Stimulated activated naive CD8-positive, alpha-beta T cell treated with anti-CD3 and anti-CD28 coated beads, Interleukin-15, amount 100 ng/mL, for 72 hours (primary cell): ENCODE measurements around the gene DHRS4L2.
A peak's percentile ranks its signal among the peaks of the same experiment; 100 is the strongest.
"Not testable (repeated sequence)": the region's sequence is repeated elsewhere in the genome, so short reads cannot be mapped to it uniquely, and the experiment has no call there.

Source experiments
- ATAC-seq: fragments of 150-1000 bp; cut with Tn5 transposase; 2 replicates; pipeline ENCODE4 v1.10.0; 2021; ENCODE audit warnings: mild to moderate bottlenecking, moderate library complexity
- DNase-seq, 2 donors: peaks; one replicate each; pipeline ENCODE4 v3.0.0; 2021 to 2022
- H3K27ac Mint-ChIP-seq, 2 donors: one replicate each; pipeline ENCODE4 v1.8.0; 2022; ENCODE audit warnings: mild to moderate bottlenecking in 2 of 2, mixed read lengths in 2 of 2, moderate library complexity in 2 of 2
- H3K27me3 Mint-ChIP-seq: one replicate; pipeline ENCODE4 v1.8.0; 2022; ENCODE audit warnings: mixed read lengths
- H3K4me1 Mint-ChIP-seq: one replicate; pipeline ENCODE4 v1.8.0; 2022; ENCODE audit warnings: mild to moderate bottlenecking, mixed read lengths
- H3K4me3 Mint-ChIP-seq, 2 donors: one replicate each; pipeline ENCODE4 v1.8.0; 2022; ENCODE audit warnings: mild to moderate bottlenecking in 2 of 2, mixed read lengths in 2 of 2, moderate library complexity in 1 of 2
- H3K9me3 Mint-ChIP-seq, 2 donors: one replicate each; pipeline ENCODE4 v1.8.0; 2022; ENCODE audit warnings: mixed read lengths in 2 of 2

The DHRS4L2 gene

DNA sequence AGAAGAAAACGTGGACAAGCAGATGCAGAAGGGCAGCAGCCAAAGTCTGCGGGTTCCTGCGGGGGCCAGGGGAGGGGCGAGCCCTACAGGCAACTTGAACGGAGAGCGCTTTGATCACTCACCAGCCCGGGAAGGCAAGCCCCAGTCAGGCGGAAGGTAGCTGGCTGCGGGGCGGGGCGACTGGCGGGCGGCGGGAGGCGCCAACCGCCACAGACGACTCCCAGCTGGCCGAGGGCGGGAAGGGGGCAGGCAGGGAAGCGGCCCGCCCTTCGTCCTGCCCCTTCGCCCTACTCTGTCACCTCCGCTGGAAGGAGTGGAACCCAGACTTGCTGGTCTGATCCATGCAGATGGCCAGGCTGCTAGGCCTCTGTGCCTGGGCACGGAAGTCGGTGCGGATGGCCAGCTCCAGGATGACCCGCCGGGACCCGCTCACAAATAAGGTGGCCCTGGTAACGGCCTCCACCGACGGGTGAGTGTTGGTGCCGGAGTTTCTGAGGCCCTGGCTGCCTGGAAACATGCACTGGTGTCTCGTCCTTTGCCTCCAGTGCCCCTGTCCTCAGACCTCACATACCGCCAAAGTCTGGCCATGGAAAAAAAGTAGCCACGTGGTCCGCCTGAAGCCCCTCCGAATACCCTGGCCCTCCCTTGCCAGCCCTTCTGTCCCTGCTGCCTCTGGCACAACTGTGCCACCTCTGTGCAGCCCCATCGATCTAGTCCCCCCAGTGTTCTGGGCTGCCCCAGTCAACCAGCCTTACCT, at the start of gene DHRS4L2:
Gene DHRS4L2 (plus strand): TSS at position 323 of the 757 bp plus-strand sequence. CDS start 19 bp downstream, at position 342.
- Mint-ChIP-seq H3K4me3 (peak within 1 kb of the TSS; percentile 83 to 92), H3K4me1 (peaks cover 45% of the 10 kb centered on the region), H3K27ac (peak within 1 kb of the TSS; percentile 92 to 96)
- not testable (repeated sequence) for H3K27me3 Mint-ChIP-seq, H3K9me3 Mint-ChIP-seq
- DNase-seq (peak; percentile 65 to 74), ATAC-seq (peak; percentile 95)

DNA sequence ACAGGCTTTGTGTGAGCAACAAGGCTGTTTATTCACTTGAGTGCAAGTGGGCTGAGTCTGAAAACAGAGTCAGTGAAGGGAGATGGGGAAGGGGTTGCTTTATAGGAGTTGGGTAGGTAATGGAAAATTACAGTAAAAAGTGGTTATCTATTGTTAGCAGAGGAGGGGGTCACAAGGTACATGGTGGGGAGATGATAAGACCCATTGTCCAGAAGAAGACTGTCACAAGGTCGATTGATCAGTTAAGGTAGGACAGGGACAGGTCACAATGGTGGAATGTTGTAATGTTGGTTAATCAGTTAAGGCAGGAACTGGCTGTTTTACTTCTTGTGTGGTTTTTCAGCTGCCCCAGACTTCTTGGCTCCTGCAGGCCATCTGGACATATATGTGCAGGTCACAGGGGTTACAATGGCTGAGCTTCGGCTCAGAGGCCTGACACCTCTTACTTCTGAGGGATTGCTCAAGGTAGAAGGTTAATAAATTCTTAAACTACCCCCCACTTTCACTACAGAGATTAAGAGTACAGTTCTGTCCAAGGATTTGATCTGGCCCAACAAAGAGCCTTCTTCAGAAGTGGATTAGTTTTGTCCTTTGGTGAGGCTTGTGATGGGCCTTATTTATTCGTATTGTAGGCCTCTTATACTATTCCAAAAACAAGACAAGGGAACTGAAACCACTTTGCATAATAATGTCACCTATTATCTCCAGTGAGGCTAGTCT, 49.0 kb upstream of the DHRS4L2 start:
- ATAC-seq, result no peak
- Mint-ChIP-seq H3K27me3 (no peaks in the 10 kb centered on the region), H3K4me3 (no peak overlapping the region), H3K9me3 (no peaks in the 10 kb centered on the region), H3K4me1 (peaks cover 9% of the 10 kb centered on the region), H3K27ac (no peak overlapping the region)
- DNase-seq, result no peak

DNA sequence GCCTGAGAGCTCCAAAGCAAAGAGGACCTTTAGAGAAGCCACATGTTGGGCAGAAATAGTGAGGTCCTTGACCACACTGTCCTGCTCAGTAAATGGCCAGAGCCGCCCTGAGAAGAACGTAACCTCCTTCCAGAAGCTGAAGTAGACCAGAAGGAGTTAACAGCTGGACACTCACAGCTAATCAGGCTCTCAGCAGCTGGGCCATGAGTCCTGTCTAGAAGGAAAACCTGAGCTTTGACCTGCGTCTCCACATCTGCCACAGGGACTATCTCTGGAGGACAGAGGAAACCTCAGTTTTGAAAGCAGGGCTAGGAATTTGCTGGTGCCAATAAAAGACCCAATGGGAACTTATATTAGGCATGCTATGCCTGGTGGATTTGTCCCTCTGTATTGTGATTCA, 47.5 kb upstream of the DHRS4L2 start:
- Mint-ChIP-seq H3K4me1 (peaks cover 18% of the 10 kb centered on the region), H3K9me3 (no peaks in the 10 kb centered on the region), H3K27ac (no peak overlapping the region), H3K4me3 (no peak overlapping the region), H3K27me3 (no peaks in the 10 kb centered on the region)
- DNase-seq (no peak), ATAC-seq (no peak)

DNA sequence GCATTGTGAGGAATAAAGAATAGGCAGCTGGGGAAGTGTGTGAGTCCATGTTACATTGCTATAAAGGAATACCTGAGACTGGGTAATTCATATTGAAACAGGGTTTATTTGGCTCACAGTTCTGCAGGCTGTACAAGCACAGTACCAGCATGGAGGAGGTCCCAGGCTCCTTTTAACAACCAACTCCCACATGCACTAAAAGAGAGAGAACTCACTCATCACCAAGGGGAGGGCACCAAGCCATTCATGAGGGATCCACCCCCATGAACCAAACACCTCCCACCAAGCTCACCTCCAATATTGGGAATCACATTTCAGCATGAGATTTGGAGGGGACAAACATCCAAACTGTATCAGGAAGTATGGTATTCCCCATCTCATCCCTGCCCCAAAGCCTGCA, 47.1 kb upstream of the DHRS4L2 start:
- H3K9me3 Mint-ChIP-seq, result no peaks in the 10 kb centered on the region
- H3K4me1 Mint-ChIP-seq, result peaks cover 22% of the 10 kb centered on the region
- H3K27me3 Mint-ChIP-seq, result no peaks in the 10 kb centered on the region
- H3K27ac Mint-ChIP-seq, result no peak overlapping the region
- DNase-seq (no peak), ATAC-seq (no peak)
- no peak overlapping the region for H3K4me3 Mint-ChIP-seq

DNA sequence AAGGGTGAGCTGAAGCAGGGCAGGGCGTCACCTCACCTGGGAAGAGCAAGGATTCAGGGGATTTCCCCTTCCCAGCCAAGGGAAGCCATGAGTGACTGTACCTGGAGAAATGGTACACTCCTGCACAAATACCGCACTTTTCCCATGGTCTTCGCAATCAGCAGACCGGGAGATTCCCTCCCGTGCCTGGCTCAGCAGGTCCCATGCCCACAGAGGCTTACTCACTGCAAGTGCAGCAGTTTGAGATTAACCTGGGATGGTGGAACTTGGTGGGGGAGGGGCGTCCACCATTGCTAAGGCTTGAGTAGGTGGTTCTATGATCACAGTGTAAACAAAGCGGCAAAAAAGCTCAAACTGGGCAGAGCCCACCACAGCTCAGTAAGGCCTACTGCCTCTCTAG, 46.1 kb upstream of the DHRS4L2 start:
- Mint-ChIP-seq H3K27me3 (no peaks in the 10 kb centered on the region), H3K9me3 (no peaks in the 10 kb centered on the region)
- no peak for DNase-seq

DNA sequence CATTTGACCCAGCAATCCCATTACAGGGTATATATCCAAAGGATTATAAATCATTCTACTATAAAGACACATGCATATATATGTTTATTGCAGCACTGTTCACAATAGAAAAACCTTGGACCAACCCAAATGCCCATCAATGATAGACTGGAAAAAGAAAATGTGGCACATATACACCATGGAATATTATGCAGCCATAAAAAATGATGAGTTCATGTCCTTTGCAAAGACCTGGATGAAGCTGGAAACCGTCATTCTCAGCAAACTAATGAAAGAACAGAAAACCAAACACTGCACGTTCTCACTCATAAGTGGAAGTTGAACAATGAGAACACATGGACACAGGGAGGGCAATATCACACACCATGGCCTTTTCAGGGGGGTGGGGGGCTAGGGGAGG, 39.7 kb upstream of the DHRS4L2 start:
- not testable (repeated sequence) for DNase-seq, ATAC-seq, H3K27ac Mint-ChIP-seq, H3K4me3 Mint-ChIP-seq, H3K27me3 Mint-ChIP-seq, H3K9me3 Mint-ChIP-seq
- H3K4me1 Mint-ChIP-seq, result peaks cover 37% of the 10 kb centered on the region

More for the DNA sequence above, 46.1 kb upstream of the DHRS4L2 start:
- ATAC-seq, result no peak
- peaks cover 23% of the 10 kb centered on the region for H3K4me1 Mint-ChIP-seq
- no peak overlapping the region for H3K4me3 Mint-ChIP-seq
- H3K27ac Mint-ChIP-seq, result no peak overlapping the region

DNA sequence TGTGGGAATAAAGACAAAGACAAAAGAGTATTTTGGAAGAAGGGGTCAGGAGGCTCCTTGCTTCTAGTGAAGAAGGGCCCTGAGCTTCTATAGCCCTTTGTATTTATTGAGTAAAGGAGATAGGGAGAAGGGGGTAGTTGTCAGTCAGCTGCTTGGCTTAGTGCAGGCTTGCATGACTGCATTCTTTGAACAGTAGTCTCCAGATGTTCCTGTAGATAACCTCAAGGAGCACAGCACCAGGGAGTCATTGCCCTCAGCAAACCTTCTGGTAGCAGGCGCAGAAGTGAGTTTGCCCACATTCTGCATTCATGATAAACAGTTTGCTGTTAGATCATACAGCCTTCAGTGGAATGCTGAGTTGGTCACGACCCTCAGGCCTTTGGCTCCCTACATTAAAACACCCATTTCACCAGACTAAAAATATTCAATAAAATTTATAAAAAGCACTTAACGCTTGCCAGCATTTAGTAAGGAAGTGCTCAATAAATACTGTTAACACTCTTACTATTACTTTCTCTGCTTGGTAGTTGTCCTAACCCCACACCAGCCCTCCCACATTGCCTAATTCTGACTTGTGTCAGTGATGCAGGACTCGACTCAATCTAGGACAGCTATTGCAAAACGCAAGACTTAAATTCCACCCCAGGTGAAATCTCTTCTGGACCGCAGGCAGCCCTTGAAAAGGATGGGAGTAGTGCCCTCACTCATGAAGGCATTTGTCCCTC, 38.2 kb upstream of the DHRS4L2 start:
- H3K27me3 Mint-ChIP-seq, result no peaks in the 10 kb centered on the region
- no peak overlapping the region for H3K4me3 Mint-ChIP-seq
- H3K4me1 Mint-ChIP-seq, result peaks cover 41% of the 10 kb centered on the region
- no peak overlapping the region for H3K27ac Mint-ChIP-seq
- DNase-seq (no peak), ATAC-seq (no peak)
- no peaks in the 10 kb centered on the region for H3K9me3 Mint-ChIP-seq

DNA sequence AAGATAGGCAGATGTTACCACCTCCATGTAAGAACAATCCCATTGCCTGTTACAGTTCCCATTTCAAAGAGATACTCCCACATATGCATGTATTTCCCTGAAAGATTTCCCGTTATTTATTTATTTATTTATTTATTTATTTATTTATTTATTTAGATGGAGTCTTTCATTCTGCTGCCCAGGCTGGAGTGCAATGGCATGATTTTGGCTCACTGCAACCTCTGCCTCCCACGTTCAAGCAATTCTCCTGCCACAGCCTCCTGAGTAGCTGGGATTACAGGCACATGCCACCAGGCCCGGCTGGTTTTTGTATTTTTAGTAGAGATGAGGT, 37.6 kb upstream of the DHRS4L2 start:
- not testable (repeated sequence) for H3K27me3 Mint-ChIP-seq, ATAC-seq, DNase-seq, H3K9me3 Mint-ChIP-seq, H3K27ac Mint-ChIP-seq, H3K4me3 Mint-ChIP-seq
- peaks cover 35% of the 10 kb centered on the region for H3K4me1 Mint-ChIP-seq

DNA sequence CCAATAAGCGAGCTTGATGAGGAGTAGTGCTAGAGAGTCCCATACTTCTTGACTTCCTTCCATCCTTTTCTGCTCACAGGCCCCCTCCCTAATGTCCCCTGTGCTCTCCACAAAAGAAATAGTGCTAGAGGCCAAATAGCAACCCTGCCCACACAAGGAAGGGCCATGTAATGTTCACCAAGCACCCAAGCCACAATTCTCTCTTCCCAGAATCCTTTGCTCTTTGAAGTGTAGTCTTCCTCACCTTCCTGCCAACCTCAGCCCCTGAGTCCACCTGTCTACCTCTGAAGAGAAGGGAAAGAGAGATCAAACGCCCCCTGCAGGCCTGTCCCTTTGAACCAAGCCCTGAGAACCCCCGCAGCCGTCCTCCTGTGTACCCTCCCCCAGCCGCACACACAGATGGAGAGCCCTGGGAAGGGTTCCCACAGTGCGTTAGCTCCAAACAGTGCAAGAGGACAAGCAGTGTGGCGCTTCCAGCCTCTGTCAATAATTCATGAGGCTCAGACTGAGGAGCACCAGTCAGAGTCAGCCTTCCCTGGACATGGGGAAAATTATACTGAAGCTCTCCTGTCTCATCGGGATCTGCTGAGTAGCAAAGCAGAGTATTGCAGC, 37.0 kb upstream of the DHRS4L2 start:
- no peaks in the 10 kb centered on the region for H3K27me3 Mint-ChIP-seq
- H3K9me3 Mint-ChIP-seq, result no peaks in the 10 kb centered on the region
- ATAC-seq, result no peak
- H3K4me1 Mint-ChIP-seq, result peaks cover 29% of the 10 kb centered on the region
- peak overlapping the region in 1 of 2 donors; percentile 31 for H3K4me3 Mint-ChIP-seq
- no peak for DNase-seq
- H3K27ac Mint-ChIP-seq, result no peak overlapping the region

DNA sequence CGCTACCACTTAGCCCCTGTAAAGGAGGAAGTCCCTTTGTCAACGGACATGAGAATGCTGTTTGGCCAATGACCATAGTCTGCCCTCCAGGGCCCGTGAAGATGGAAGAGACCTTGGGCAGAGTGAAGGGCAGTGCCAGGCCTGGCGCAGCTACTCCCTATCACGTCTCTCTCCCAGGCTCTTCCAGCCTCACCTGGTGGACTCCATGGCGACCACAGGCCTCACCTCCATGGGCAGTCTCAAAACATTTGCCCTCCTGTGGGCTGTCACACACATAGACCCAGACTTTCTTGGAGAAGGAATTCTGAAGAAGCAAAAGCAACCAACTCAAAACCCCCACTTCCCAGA, 35.6 kb upstream of the DHRS4L2 start:
- H3K4me3 Mint-ChIP-seq, result peak overlapping the region; percentile 98 to 99
- not testable (repeated sequence) for ATAC-seq, H3K27me3 Mint-ChIP-seq, H3K9me3 Mint-ChIP-seq, DNase-seq
- H3K4me1 Mint-ChIP-seq, result peaks cover 29% of the 10 kb centered on the region
- H3K27ac Mint-ChIP-seq, result peak overlapping the region; percentile 36 to 97

DNA sequence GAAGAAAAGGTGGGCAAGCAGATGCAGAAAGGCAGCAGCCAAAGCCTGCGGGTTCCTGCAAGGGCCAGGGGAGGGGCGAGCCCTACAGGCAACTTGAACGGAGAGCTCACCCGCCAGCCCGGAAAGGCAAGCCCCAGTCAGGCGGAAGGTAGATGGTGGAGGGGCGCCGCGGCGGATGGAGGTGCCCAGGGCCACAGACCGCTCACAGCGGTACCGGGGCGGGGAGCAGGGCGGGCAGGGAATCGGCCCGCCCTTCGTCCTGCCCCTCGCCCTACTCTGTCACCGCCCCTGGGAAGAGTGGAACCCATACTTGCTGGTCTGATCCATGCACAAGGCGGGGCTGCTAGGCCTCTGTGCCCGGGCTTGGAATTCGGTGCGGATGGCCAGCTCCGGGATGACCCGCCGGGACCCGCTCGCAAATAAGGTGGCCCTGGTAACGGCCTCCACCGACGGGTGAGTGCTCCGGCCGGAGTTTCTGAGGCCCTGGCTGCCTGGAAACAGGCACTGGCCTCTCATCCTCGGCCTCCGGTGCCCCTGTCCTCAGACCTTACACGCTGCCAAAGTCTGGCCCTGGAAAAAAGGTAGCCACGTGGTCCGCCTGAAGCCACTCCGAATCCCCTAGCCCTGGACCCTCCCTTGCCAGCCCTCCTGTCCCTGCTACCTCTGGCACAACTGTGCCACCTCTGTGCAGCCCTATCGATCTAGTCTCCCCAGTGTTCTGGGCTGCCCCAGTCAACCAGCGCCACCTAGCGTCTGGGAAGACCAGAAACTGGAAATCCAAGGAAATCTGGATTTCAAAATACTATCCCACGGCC, 35.1 kb upstream of the DHRS4L2 start, which contains the start of gene DHRS4:
Gene DHRS4 (plus strand): TSS at position 307 of the 815 bp plus-strand sequence. CDS start 19 bp downstream, at position 326.
- H3K4me1 Mint-ChIP-seq, result peaks cover 29% of the 10 kb centered on the region
- DNase-seq, result peak; percentile 79 to 80

DNA sequence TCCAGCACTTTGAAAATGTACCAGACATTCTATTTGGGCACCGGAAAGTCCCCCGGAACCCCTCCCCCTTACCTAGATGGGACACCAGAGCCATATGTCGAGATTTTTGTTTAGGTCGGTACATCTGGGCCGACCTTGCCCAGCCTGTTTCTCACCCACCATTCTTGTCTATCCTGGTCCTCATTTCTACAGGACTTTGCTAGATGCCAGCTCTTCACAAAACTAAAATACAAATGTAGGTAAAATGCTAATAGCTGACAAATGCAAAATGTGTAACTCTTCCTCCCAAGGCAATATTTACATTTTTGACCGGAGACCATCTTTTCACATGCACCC, 34.5 kb upstream of the DHRS4L2 start:
- not testable (repeated sequence) for DNase-seq, H3K27me3 Mint-ChIP-seq, H3K9me3 Mint-ChIP-seq
- peaks cover 29% of the 10 kb centered on the region for H3K4me1 Mint-ChIP-seq
- H3K4me3 Mint-ChIP-seq, result peak overlapping the region; percentile 98 to 99
- peak; percentile 31 for ATAC-seq
- H3K27ac Mint-ChIP-seq, result peak overlapping the region; percentile 92 to 97

More for the DNA sequence above, 35.1 kb upstream of the DHRS4L2 start, which contains the start of gene DHRS4:
- no peaks in the 10 kb centered on the region for H3K9me3 Mint-ChIP-seq
- H3K27me3 Mint-ChIP-seq, result no peaks in the 10 kb centered on the region
- H3K4me3 Mint-ChIP-seq, result peak within 1 kb of the TSS; percentile 98 to 99
- peak within 1 kb of the TSS; percentile 92 to 97 for H3K27ac Mint-ChIP-seq
- peak; percentile 96 for ATAC-seq

DNA sequence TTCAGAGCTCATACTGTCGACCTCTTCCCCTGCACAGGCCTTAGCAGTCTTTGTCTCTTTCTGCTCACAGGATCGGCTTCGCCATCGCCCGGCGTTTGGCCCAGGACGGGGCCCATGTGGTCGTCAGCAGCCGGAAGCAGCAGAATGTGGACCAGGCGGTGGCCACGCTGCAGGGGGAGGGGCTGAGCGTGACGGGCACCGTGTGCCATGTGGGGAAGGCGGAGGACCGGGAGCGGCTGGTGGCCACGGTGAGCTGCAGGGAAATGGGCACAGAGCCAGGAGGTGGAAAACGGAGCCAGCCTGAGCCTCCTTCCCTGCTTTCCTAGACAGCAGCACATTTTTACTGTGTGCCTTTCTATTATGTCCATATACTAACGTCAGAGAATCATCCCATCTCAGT, 33.8 kb upstream of the DHRS4L2 start:
- ATAC-seq, DNase-seq, H3K4me3 Mint-ChIP-seq, H3K9me3 Mint-ChIP-seq, H3K27me3 Mint-ChIP-seq: not testable (repeated sequence)
- H3K4me1 Mint-ChIP-seq, result peaks cover 29% of the 10 kb centered on the region
- peak overlapping the region in 1 of 2 donors; percentile 72 for H3K27ac Mint-ChIP-seq

DNA sequence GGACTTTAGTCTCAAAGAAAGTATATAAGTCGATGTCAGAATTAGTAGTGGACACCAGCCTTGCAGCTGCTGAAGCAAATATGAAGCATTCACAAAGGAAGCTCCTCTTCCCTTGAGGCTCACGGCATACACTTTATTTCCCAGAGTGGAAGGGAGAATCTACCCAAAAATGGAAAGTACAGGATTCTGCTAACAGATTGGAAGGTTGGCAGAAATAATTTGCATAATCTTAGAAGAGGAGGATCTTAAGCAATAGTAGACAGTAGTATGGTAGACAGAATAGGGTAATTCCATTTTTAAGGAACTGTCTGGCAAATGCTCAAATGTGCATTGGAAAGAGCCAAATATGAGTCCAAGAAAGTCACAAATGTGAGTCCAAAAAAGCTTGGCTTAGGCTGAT, 32.9 kb upstream of the DHRS4L2 start:
- DNase-seq, H3K27ac Mint-ChIP-seq, H3K27me3 Mint-ChIP-seq, H3K9me3 Mint-ChIP-seq, ATAC-seq, H3K4me3 Mint-ChIP-seq: not testable (repeated sequence)
- peaks cover 29% of the 10 kb centered on the region for H3K4me1 Mint-ChIP-seq
